OCI-LY7 (cell line): Measurements from ENCODE around the gene CLEC20A.

Experiments
- CTCF ChIP-seq: fragments of 200-600 bp; sonication (generic); conservative IDR thresholded peaks from 2 replicates; pipeline ENCODE4 v1.5.1; 2014; ENCODE audit warnings: mild to moderate bottlenecking, antibody characterized with exemption, low read length, moderate library complexity, mixed read lengths
- EZH2phosphoT487 ChIP-seq: fragments of 200-600 bp; sonication (generic); IDR thresholded peaks from 2 replicates; pipeline ENCODE4 v1.6.1; 2018; ENCODE audit warnings: low read depth, borderline replicate concordance, mild to moderate bottlenecking, mixed run types, antibody characterized with exemption, low read length, moderate library complexity, mixed read lengths

GRCh38 chr1:178490136-178490535 is 6.6 kb downstream of the CLEC20A start:
- no peak for TF ChIP-seq CTCF
- TF ChIP-seq EZH2phosphoT487: no peak
